ENCODE results near the gene TFF2.

- TF ChIP-seq CTCF (IDR thresholded peaks at IDR 0.05), result no peak
- TF ChIP-seq POLR2A (IDR thresholded peaks at IDR 0.05), result no peak
- TF ChIP-seq POLR2AphosphoS5 (IDR thresholded peaks at IDR 0.05), result no peak
Observed at GRCh38 chr21:42303443-42303842, 47.4 kb downstream of the TFF2 start.

Measured in transverse colon (tissue), 4 donors.